Activated T-helper 1 cell treated with Interleukin-2 at 50 U/mL for 16 hours (primary cell): ENCODE data around the gene UBE3C.
"Not testable (repeated sequence)": the region's sequence is repeated elsewhere in the genome, so short reads cannot be mapped to it uniquely, and the experiment has no call there.

Experiments
- DNase-seq: peaks from one replicate; pipeline ENCODE4 v3.0.0-alpha.2; 2020; ENCODE audit warnings: low read depth

Gene UBE3C

DNA sequence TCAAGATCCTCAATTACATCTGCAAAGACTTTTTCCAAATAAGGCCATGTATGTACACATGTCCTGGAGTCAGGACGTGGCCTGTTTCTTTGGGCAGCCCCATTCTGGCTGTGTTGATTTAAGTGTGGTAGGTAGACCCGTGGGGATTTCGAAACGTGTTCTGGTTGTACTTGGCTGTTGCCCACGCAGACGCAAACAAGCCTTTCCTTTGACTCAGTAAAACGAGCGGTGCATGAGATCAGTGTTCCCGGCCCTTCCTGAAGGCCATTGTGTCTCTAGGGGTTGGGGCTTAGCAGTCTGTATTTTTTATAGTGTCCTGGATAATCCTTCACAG, 133.2 kb downstream of the UBE3C start:
- no peak for DNase-seq

DNA sequence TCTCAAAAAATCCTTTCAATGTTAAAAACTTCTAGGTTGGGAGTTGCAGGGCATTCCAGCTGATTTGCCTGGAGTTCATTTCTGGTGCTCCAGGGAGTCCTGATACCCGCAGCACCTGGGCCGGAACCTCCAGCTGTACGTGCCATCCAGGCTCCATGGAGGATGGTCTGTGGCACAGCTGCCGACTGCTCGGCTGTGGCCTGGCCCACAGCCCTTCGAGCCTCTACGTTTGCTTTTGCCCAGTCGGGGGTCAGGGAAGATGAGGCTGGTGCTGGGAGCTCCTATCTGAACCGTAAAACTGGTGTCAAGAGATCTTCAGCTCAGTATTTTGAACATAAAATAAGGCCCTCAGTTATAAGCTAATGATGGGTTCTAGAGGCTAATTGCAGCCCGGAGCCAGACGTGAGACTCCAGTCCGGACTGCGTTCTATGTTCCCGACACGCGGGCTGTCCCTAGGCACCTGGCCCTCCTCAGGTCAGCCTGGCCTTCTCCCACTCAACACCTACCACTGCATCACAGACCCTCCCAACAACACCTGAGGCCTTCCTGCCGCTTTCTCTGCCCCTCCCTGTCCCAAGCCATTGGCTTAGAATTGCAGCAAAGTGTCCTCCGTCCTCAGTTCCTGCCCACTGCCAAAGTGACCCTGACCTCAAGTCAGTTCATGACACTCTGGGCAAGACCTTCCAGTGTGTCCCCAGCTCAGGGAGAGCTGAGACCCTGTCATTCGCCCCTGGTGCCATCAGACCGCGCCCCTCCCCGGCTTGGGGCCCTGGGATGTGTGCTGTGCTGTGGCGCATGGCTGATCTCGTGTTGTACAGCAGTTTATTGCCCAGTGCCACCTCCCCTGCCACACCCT, 133.9 kb downstream of the UBE3C start:
- DNase-seq, result no peak

DNA sequence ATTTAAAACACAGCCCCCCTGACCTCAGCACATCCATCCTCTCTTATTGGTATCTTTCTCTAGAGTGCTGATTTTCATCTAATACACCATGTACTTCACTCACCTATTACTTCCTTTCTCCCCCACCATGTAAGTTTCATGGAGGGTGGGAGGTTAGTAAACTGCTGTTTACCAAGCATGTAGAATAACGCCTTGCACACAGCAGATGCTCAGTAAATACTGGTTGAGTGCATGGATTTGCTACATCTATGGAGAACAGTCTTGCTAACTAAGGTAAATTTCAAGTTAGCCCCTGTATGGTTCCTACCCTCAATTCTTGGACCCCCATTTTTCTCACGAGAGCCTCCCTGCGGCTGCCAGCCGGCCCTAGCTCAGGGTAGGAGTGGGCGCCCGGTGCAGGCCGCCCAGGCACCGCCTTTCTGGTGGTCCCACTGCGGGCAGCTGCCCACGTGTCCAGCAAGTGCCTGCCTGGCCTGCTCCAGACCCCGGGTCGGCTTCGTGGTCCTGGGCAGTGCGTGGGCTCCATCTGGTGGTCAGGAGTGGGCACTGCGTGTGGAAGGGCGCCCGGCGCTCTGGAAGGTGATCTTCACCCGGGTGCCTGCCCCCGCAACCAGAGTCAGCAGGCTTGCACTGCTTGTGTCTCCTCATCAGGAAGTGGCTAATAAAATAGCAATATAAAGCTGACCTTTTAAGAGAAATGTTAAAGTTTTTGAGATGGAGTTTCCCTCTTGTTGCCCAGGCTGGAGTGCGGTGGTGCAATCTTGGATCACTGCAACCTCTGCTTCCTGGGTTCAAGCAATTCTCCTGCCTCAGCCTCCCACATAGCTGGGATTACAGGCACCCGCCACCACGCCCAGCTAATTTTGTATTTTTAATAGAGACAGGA, 134.7 kb downstream of the UBE3C start:
- DNase-seq, result peak; percentile 46

DNA sequence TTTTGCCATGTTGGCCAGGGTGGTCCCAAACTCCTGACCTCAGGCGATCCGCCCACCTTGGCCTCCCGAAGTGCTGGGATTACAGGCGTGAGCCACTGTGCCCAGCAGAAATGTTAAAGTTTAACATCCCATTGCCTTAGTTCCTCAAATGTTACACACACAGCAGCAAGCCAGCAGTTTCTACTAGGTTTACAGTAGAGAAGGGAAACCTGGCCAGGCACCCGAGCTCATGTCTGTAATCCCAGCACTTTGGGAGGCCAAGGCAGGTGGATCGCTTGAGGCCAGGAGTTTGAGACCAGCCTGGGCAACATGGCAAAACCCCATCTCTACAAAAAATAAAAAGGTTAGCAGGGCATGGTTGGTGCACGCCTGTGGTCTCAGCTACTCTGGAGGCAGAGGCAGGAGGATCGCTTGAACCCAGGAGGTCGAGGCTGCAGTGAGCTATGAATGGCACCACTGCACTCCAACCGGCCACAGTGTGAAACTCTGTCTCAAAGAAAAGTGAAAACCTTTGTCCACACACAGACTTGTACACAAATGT, 135.4 kb downstream of the UBE3C start:
- not testable (repeated sequence) for DNase-seq

DNA sequence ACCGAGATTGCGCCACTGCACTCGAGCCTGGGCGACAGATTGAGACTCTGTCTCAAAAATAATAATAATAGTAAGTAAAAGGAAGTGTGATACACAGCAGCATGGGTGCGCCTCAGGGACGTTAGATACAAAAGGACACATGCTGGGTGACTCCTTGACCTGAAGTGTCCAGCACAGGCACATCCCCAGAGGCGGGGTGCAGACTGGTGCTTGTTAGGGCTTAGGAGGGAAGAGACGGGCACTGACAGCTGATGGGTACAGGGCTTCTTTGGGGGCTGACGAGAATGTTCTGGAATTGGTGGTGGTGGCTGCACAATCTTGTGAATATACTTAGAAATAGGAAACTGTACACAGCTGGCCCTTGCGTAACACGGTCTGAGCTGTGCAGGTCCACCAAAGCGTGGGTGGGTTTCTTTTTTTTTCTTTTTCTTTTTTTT, 136.3 kb downstream of the UBE3C start:
- no peak for DNase-seq

DNA sequence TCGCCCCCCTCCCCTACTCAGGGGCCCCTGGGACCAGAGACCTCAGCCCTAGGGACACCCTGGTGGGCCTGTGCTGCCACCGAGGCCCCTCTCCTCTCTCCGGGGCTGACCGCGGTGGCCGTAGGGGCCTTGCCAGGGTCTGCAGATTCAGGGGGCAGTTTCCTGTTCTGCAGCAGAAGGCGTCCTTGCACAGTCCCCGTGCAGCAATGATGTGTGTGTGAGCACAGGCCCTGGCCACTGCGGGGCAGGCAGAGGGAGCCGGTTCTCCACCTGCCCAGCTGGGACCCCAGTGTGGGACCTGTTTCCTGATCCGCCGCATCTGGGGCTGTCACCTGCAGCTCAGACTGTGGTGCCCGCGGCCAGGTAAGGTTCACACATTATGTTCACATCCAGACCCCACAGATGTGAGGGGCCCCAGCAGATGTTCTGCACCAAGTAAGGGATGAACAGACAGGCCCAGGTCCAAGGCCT, 137.4 kb downstream of the UBE3C start:
- no peak for DNase-seq

DNA sequence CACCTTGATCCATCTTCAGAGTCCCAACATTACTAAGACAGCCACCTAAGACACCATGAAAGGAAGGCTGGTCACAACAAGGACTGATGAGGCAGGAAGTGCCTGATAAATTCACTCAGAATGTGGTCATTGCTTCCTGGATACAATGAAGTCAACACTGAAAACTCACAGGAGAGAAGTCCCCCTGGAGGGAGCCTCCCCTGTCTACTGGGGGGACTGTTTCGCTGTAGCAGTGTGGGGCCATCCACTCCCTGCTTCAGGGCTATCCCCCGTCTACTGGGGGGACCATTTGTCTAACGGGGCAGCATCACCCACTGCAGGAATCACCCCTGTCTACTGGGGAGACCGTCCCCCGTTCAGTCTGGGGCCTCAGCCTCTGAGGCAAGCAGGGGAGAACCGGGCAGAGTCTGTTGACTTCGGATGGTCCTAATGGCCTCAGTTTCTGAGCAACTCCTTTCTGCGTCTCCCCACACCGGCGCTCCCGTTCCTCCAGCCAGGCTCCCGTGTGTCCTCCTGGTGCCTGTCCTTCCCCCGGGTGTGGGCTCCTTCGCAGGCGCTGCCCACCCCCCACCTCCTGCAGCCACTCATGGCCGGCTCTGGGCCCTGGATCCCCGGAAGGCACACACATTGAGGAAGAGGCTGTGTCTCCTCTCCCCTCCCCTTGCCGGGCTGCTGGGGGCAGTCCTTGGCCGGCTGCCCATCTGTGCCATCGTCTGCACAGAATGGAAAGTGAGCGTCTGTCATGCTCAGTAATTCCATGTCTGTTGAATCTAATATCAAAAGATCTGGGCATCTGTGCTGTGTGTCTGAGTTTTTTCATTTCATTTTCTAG, 138.2 kb downstream of the UBE3C start:
- no peak for DNase-seq

DNA sequence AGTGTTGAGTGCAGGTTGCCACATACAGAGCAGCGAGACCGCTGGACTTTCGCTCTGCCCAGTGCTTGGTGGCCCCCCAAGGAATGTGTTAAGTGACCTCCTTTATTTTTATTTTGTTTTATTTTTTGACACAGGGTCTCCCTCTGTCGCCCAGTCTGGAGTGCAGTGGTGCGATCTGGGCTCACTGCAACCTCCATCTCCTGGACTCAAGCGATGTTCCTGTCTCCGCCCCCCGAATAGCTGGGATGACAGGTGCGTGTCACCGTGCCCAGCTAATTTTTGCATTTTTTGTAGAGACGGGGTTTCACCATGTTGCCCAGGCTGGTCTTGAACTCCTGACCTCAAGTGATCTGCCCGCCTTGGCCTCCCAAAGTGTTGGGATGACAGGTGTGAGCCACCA, 138.8 kb downstream of the UBE3C start:
- not testable (repeated sequence) for DNase-seq

DNA sequence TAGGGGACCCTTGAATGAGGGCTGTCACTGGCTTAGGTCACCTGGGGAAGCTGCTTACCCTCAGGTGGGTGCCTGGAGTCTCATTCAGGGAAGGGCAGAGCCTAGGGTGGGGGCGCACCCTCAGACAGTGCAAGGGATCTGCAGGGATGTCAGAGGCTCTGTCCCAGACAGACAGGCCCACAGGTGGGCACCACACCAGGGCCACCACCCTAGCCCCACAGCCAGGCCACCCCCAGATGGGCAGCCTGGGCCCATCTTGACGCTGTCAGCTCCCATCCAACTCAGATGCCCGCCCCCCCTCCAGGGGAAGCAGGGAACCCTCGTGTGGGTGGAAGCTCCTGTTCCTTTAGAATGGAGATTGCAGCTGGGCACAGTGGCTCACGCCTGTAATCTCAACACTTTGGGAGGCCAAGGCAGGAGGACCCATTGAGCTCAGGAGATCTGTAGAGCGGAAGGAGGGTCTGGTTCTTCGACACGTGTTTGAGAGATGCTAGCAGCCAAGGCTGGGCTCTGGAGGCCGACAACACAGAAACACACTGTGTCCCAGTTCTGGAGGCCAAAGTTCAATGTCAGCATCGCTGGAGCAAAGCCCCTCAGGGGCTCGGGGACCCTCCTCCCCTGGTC, 139.6 kb downstream of the UBE3C start:
- no peak for DNase-seq

DNA sequence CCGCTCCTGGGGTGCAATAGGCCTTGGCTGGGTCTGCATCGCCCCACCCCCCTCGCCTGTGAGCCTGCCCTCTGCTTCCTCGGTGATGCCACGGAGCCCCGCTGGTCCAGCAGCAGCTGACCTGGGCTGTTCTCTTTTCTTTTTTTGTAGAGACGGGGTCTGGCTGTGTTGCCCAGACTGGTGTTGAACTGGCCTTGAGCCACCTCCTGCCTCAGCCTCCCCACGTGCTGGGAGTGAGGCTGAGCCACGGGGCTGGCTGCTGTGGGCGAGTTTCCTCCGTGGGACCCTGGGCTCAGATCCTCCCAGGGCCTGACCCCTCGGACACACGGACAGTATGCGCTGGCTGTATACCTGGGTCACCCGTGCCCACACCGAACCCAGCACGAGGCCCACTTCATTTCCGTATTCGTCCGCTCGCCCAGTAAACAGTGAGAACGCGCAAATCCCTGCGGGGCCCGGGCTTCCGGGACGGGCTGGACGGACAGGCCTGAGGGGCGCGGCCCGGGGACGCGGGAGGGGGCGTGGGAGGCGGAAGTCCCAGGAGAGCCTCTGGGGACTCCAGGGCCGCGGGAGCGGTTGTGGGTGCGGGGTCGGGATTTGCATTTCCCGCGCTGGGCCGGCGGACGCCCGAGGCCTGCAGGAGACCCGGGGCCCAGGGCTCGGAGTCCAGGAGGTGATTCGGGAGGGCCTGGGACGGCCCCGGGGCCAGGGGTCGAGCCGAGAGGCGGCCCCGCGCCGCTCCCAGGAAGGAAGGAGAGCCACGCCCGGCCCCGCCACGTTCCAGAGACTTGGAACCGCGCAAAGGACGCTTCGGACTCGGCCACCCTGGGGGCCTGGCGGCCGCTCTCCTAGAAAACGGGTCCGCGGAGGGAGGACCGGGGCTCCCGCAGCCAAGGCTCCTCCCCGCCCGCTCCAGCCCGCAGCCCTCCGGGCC, 140.3 kb downstream of the UBE3C start:
- DNase-seq, result no peak

DNA sequence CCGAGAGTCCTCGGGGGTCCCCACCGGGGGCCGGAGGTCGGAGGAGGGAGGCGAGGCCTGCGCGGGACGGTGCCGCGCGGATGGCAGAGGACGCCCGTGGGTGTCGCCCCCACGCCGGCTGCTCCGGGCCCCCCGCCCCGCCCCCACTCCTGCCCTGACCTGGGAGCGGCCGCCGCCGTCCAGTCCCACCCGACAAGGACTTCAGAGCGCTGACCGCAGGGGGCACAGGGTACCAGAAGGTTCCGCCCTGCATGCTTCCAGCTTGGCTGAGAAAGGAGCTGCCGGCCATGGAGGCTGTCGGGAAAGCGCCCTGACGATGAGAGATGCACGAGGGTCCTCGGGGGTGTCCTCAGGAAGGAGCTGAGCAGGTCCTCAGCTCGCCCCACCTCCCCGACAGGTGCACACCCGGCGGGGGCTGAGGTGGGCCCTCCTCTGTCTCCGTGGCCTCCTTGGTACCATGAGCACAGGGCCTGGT, 141.1 kb downstream of the UBE3C start:
- DNase-seq, result no peak

DNA sequence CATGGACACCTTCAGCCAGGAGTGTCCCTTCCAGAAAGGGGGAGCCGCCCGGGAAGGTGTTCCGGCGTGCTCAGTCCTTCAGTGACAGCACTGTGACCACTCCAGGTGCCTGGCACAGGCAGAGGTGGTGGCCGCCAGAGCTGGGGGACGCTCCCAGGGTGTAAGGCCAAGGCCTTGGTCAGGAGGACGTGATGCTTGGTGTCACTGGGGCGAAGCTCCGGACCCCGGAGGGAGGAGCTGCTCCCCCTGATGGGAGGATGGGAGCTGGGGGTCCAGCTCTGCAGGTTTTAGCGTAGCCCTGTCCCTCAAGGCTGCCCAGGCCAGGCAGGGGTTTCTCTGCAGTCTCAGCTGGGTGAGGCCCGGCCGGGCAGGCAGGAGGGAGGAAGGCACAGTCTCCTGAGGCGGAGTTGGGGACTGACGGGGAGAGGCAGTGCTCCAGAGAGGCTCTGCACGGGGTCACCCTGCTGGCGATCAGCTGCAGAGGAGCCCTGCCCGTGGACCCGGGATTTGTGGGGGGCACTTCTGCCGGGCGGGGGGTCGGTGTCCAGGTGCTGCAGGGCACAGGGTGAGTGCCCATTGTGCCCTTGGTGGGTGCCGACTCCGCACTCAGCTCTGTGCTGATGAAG, 141.6 kb downstream of the UBE3C start:
- no peak for DNase-seq

DNA sequence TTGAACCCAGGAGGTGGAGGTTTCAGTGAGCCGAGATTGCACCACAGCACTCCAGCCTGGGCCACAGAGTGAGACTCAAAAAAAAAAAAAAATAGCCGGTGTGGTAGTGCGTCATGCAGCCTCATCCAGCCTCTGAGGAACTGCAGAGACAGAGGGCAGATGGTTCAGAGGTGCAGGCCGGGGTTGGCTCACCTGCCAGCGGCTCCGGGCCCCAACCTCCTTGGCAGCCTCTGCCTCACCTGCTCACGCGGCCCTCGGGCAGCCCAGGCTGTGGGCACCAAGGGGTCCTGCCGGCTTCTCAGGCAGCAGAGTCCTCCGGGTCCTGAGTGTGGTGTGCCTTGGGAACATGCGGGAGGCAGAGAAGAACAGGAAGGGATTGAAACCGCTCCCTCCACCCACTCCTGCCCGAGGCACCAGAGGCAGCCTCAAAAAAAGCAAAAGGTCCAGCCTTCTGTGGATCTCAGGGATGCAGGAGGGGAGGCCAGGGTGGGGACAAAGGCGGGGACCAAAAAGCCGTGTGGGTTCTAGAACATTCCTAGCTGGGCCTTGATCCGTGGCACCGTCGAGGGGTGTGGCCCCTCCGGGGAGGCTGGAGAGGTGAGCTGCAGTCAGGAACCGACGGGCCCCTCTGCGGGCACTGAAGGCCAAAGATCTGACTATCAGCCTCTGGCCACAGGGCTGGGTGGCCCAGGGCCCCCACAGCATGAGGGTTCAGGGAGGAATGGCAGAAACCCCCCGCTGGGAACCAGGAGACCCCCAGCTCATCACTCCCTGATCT, 142.7 kb downstream of the UBE3C start:
- DNase-seq, result no peak

DNA sequence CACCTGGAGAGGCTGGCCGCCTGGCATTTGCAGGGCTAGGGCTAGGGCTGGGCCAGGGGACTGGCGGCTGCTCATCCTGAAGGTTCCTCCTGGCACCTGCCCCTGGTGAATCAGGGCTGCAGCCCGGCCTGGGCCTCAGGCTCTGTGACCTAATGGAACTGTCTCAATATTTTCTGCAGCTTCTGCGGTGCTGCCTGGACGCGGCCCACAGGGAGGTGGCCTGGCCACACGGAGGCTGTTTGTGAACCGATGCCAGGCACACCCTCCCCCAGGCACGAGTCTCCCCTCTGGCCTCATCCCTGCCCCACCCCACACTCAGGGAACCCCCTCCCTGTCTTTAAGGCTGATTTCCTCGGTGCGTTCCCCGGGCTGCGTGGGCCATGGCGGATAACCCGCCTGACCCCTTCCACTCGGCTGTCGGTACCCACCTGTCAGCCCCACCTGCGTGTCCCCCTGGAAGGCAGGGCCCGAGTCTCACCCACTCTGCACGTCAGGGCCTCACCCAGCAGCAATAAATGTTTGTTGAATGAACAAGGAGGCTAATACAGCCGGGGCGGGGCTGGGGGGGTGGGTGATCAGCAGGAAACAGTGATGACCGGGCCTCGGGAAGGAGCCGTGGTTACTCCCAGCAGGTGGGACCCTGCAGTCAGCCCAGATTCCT, 143.5 kb downstream of the UBE3C start:
- no peak for DNase-seq

DNA sequence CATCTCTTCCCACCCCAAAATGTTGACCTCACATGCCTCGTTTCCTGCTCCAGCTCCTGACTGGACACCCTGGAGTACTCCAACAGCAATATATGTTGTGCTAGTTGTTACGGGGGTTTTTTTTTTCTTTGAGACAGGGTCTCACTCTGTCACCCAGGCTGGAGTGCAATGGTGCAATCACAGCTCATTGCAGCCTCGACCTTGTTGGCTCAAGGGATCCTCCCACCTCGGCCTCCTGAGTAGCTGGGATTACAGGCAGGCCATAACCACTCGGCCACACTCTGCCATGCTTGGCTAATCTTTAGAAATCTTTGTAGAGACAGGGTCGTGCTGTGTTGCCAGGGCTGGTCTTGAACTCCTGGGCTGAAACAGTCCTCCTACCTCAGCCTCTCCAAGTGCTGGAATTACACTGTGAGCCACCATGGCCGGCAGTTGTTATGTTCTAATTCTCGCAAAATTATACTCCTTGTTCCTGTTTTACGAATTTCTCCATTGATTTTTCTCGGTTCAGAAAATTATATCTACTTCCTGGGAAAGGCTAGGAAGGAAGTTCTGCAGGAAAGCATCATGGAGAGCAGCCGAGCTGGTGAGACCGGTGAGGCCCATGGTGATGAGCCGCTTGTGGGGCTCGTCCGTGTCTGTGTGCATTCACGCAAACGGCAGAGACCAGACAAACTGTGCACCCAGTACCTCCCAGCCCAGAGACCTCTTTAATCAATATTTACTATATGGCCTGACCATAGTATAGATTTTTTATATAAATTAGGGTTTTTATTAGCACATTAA, 145.7 kb downstream of the UBE3C start:
- DNase-seq, result no peak

DNA sequence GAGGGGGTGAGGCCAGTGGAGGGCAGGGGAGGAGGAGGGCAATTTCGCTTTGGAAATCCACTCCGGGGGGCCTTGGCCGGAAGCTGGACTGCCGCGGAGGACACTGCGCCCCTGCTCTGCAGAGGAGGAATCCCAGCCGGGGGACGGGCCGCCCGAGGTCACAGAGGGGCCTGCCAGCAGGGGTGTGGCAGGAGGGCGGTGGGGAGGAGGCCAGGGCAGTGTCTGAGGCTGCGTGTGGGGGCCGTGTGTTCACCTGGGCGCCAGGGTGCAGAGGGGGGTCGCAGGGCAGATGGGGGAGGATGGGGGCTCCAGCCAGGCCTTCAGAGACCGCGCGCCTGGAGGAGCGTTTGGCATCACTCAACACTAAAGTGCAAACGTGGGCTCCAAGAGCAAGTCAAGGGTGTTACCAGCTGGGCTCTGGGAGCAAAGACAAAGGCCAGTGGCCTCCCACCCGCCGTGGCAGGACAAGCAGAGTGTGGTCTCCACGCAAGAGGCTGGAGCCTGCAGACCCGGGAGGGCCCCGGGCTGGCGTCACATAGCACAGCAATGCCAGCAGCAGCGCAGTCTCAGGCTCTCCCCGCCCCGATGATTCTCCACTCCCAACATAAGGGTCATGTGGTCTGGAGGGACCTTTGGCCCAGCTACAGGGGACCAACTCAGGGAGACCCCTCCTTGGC, 152.8 kb downstream of the UBE3C start:
- DNase-seq, result no peak

DNA sequence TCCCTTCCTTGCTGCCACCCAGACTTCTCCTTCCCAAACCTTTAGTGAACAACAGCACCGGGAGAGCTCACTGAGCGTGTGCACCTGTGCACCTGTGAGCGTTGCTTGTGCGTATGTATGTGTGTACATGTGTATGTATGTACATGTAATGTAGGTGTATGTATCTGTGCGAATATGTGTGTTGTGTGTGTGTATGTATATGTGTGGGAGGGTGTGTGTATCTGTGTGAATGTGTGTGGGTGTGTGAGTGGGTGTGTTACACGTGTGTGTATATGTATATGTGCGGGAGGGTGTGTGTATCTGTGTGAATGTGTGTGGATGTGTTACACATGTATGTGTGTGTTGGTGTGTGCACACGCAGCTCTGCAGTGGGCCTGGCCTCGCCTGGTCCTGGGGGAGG, 153.5 kb downstream of the UBE3C start:
- no peak for DNase-seq
